CD4-positive, alpha-beta memory T cell (primary cell): ENCODE measurements around the gene TESK1. TPM values are rescaled to one million over a fixed set of nuclear protein-coding genes. Genes with fewer than 3 reads are reported as not detected.

Source experiments
- CTCF ChIA-PET: fragments of 350-600 bp; sonication (Branson Sonifier 250); formaldehyde crosslinking; loops from one replicate; lab custom pipeline; 2021; ENCODE audit warnings: inconsistent platforms; ENCODE audit not compliant: partially characterized antibody; lab: Charles Lee
- POLR2A ChIA-PET: fragments of 350-600 bp; sonication (Branson Sonifier 250); formaldehyde crosslinking; loops from one replicate; lab custom pipeline; 2021; ENCODE audit not compliant: partially characterized antibody; lab: Charles Lee
- DNase-seq, 5 donors: peaks; one replicate each; pipeline versions ENCODE4 v3.0.0 to v3.0.0-alpha.2; 2020 to 2022; ENCODE audit warnings: mixed read lengths in 1 of 5
- H3K27ac ChIP-seq: one replicate; pipeline ENCODE4 v1.7.0; 2013; ENCODE audit warnings: low read depth, low read length
- H3K27me3 ChIP-seq: 2 replicates; pipeline ENCODE4 v1.7.0; 2013; ENCODE audit warnings: mild to moderate bottlenecking, low read length, moderate library complexity; ENCODE audit not compliant: insufficient read depth
- H3K36me3 ChIP-seq: 2 replicates; pipeline ENCODE4 v1.7.0; 2013; ENCODE audit warnings: mild to moderate bottlenecking, low read length, moderate library complexity; ENCODE audit not compliant: insufficient read depth
- H3K4me1 ChIP-seq: 2 replicates; pipeline ENCODE4 v1.7.0; 2013; ENCODE audit warnings: mild to moderate bottlenecking, low read length, moderate library complexity; ENCODE audit not compliant: insufficient read depth
- H3K4me3 ChIP-seq, 2 donors: one replicate each; pipeline ENCODE4 v1.7.0; 2013; ENCODE audit warnings: low read length in 2 of 2, mild to moderate bottlenecking in 1 of 2
- H3K9me3 ChIP-seq, 2 donors: one replicate each; pipeline ENCODE4 v1.7.0; 2013; ENCODE audit warnings: low read length in 2 of 2, control low read depth in 1 of 2; ENCODE audit not compliant: control insufficient read depth in 1 of 2
- H3K27ac Mint-ChIP-seq, 7 donors: one replicate each; pipeline ENCODE4 v1.8.0; 2020 to 2021; ENCODE audit warnings: mixed read lengths in 7 of 7, mild to moderate bottlenecking in 6 of 7, inconsistent platforms in 3 of 7, moderate library complexity in 3 of 7
- H3K27me3 Mint-ChIP-seq, 2 donors: one replicate each; pipeline ENCODE4 v1.8.0; 2020 to 2021; ENCODE audit warnings: mixed read lengths in 2 of 2
- H3K36me3 Mint-ChIP-seq, 2 donors: one replicate each; pipeline ENCODE4 v1.8.0; 2020 to 2021; ENCODE audit warnings: mixed read lengths in 2 of 2, inconsistent platforms in 1 of 2, mild to moderate bottlenecking in 1 of 2
- H3K4me1 Mint-ChIP-seq, 4 donors: one replicate each; pipeline ENCODE4 v1.8.0; 2020 to 2021; ENCODE audit warnings: mixed read lengths in 4 of 4, mild to moderate bottlenecking in 1 of 4
- H3K4me3 Mint-ChIP-seq, 8 donors: one replicate each; pipeline ENCODE4 v1.8.0; 2020 to 2021; ENCODE audit warnings: mixed read lengths in 8 of 8, mild to moderate bottlenecking in 7 of 8, moderate library complexity in 6 of 8, inconsistent platforms in 3 of 8
- H3K9me3 Mint-ChIP-seq, 8 donors: one replicate each; pipeline ENCODE4 v1.8.0; 2020 to 2021; ENCODE audit warnings: mixed read lengths in 8 of 8, mild to moderate bottlenecking in 5 of 8, inconsistent platforms in 3 of 8, moderate library complexity in 1 of 8
- intact Hi-C: fragments of 100-400 bp; cut with micrococcal nuclease; formaldehyde crosslinking; loops from one replicate; pipeline ENCODE4 v1.15.1; 2023
- polyA plus RNA-seq, 2 donors: library from polyadenylated mRNA; unstranded; fragments of 300-500 nt; fragmentation: Illumina TruSeq; gene quantifications; one replicate each; pipeline ENCODE4 v1.2.3, GENCODE V29; 2021
- total RNA-seq, 2 experiments: library from RNA; stranded (reverse); gene quantifications; one replicate each; pipeline ENCODE4 v1.2.3, GENCODE V29; 2021

Gene TESK1
- total and polyA plus RNA-seq, 4 experiments from 2014 or later, result 3.3 to 53.5 (median 33.0) TPM

GRCh38 chr9:35649431-35650340 lies 44.6 kb downstream of the TESK1 start:
- Mint-ChIP-seq H3K4me3 (peak overlapping the region; percentile 93 to 98 (median 94)), H3K4me1 (peaks cover 29 to 79% (median 49%) of the 10 kb centered on the region in 4 donors), H3K27me3 (no peaks in the 10 kb centered on the region), H3K9me3 (no peaks in the 10 kb centered on the region), H3K27ac (peak overlapping the region; percentile 89 to 99 (median 96)), H3K36me3 (peaks cover 5 to 25% of the 10 kb centered on the region in 2 donors)
- Histone ChIP-seq H3K4me3 (peak overlapping the region; percentile 78 to 94), H3K27me3 (no peaks in the 10 kb centered on the region), H3K9me3 (no peaks in the 10 kb centered on the region), H3K36me3 (no peaks in the 10 kb centered on the region), H3K4me1 (peaks cover 65% of the 10 kb centered on the region), H3K27ac (peak overlapping the region; percentile 88)
- ChIA-PET CTCF (interaction anchor here (0.8 to 19.4 kb wide), 10 partner anchors 14 to 452 kb away, joined by 3 to 260 read pairs (median 34); partner anchors contain the start of genes ARHGEF39, CCDC107, CREB3 and RMRP), POLR2A (interaction anchor here (0.7 to 10.7 kb wide), 14 partner anchors 9 to 538 kb away, joined by 3 to 420 read pairs (median 8); partner anchors contain the start of genes ARHGEF39, CCDC107, CD72 and CREB3)
- intact Hi-C loops, result loop anchor here (5.0 kb wide), 1 partner anchor 532 kb away; the partner anchor contains the start of gene ATOSB
- peak; percentile 32 to 66 (median 52) for DNase-seq

- POLR2A ChIA-PET, result interaction anchor here (1.2 to 10.7 kb wide), 11 partner anchors 10 to 539 kb away, joined by 3 to 420 read pairs (median 27); partner anchors contain the start of genes ARHGEF39, CCDC107, CD72 and CREB3
- H3K4me3 Mint-ChIP-seq, result peak within 1 kb of the TSS; percentile 93 to 98 (median 94)
- Histone ChIP-seq H3K27me3 (no peaks in the 10 kb centered on the region), H3K4me1 (peaks cover 56% of the 10 kb centered on the region), H3K36me3 (no peaks in the 10 kb centered on the region), H3K27ac (peak within 1 kb of the TSS; percentile 88), H3K9me3 (no peaks in the 10 kb centered on the region), H3K4me3 (peak within 1 kb of the TSS; percentile 78 to 94)
- peak within 1 kb of the TSS; percentile 89 to 99 (median 96) for H3K27ac Mint-ChIP-seq
- CTCF ChIA-PET, result interaction anchor here (0.8 to 19.4 kb wide), 8 partner anchors 13 to 451 kb away, joined by 3 to 260 read pairs (median 41); partner anchors contain the start of genes ARHGEF39, CCDC107, CREB3 and RMRP
- H3K4me1 Mint-ChIP-seq, result peaks cover 31 to 79% (median 49%) of the 10 kb centered on the region in 4 donors
- H3K36me3 Mint-ChIP-seq, result peaks cover 5 to 25% of the 10 kb centered on the region in 2 donors
- no peaks in the 10 kb centered on the region for H3K9me3 Mint-ChIP-seq
- intact Hi-C loops, result no loop called here
- DNase-seq, result peak; percentile 35 to 59 (median 41)
- H3K27me3 Mint-ChIP-seq, result no peaks in the 10 kb centered on the region
These were observed 45.5 kb downstream of the TESK1 start, which contains the start of gene SIT1 for GRCh38 chr9:35650341-35651158. SIT1 (minus strand) TSS chr9:35650931; CDS start chr9:35650853, 78 bp downstream.

GRCh38 chr9:35651956-35652828 lies 47.1 kb downstream of the TESK1 start:
- H3K27ac Mint-ChIP-seq, result peak overlapping the region; percentile 78 to 99 (median 96)
- Histone ChIP-seq H3K4me3 (no peak overlapping the region), H3K27me3 (no peaks in the 10 kb centered on the region), H3K9me3 (no peaks in the 10 kb centered on the region), H3K27ac (peak overlapping the region; percentile 29), H3K4me1 (peaks cover 59% of the 10 kb centered on the region), H3K36me3 (no peaks in the 10 kb centered on the region)
- ChIA-PET POLR2A (interaction anchor here (2.0 to 10.7 kb wide), 5 partner anchors 8 to 48 kb away, joined by 4 to 420 read pairs (median 148); partner anchors contain the start of genes ARHGEF39, CCDC107, CD72 and RMRP), CTCF (interaction anchor here (7.9 to 19.4 kb wide), 4 partner anchors 11 to 78 kb away, joined by 145 to 260 read pairs (median 197); partner anchors contain the start of genes ARHGEF39, CCDC107, CD72 and CREB3)
- no peaks in the 10 kb centered on the region for H3K27me3 Mint-ChIP-seq
- peaks cover 41 to 79% (median 57%) of the 10 kb centered on the region in 4 donors for H3K4me1 Mint-ChIP-seq
- intact Hi-C loops, result no loop called here
- H3K9me3 Mint-ChIP-seq, result peaks cover 0 to 2% (median 0%) of the 10 kb centered on the region in 8 donors
- peaks cover 5 to 20% of the 10 kb centered on the region in 2 donors for H3K36me3 Mint-ChIP-seq
- DNase-seq, result no peak
- H3K4me3 Mint-ChIP-seq, result peak overlapping the region; percentile 63 to 98 (median 93)

- Mint-ChIP-seq H3K4me1 (peaks cover 38 to 79% (median 56%) of the 10 kb centered on the region in 4 donors), H3K27me3 (peaks cover under 1 to 2% of the 10 kb centered on the region in 2 donors), H3K4me3 (no peak overlapping the region), H3K36me3 (peaks cover 5 to 23% of the 10 kb centered on the region in 2 donors), H3K27ac (peak overlapping the region in 5 of 7 donors; percentile 51 to 89 (median 53)), H3K9me3 (peaks cover 0 to 6% (median 2%) of the 10 kb centered on the region in 8 donors)
- no peaks in the 10 kb centered on the region for H3K9me3 ChIP-seq
- no peak overlapping the region for H3K27ac ChIP-seq
- intact Hi-C loops, result no loop called here
- ChIA-PET CTCF (interaction anchor here (10.7 to 19.4 kb wide), 3 partner anchors 10 to 77 kb away, joined by 145 to 260 read pairs (median 249); partner anchors contain the start of genes ARHGEF39, CCDC107, CD72 and CREB3), POLR2A (interaction anchor here (2.0 to 9.7 kb wide), 2 partner anchors 12 to 40 kb away, joined by 4 to 159 read pairs; partner anchors contain the start of genes ARHGEF39 and TPM2)
- H3K27me3 ChIP-seq, result no peaks in the 10 kb centered on the region
- H3K4me1 ChIP-seq, result peaks cover 59% of the 10 kb centered on the region
- no peak overlapping the region for H3K4me3 ChIP-seq
- H3K36me3 ChIP-seq, result no peaks in the 10 kb centered on the region
- DNase-seq, result no peak
These were observed 47.8 kb downstream of the TESK1 start for GRCh38 chr9:35652829-35653209.

- ChIA-PET CTCF (interaction anchor here (2.1 to 19.4 kb wide), 4 partner anchors 38 to 76 kb away, joined by 7 to 339 read pairs (median 197); partner anchors contain the start of genes CD72, CREB3, TLN1 and TPM2), POLR2A (interaction anchor here (2.0 kb wide), 1 partner anchor 11 kb away, joined by 4 read pairs; the partner anchor contains the start of gene ARHGEF39)
- no peak for DNase-seq
- H3K4me1 Mint-ChIP-seq, result peaks cover 32 to 79% (median 49%) of the 10 kb centered on the region in 4 donors
- Histone ChIP-seq H3K4me3 (no peak overlapping the region), H3K36me3 (no peaks in the 10 kb centered on the region), H3K4me1 (peaks cover 52% of the 10 kb centered on the region), H3K9me3 (no peaks in the 10 kb centered on the region), H3K27me3 (no peaks in the 10 kb centered on the region), H3K27ac (no peak overlapping the region)
- peaks cover 2 to 20% of the 10 kb centered on the region in 2 donors for H3K36me3 Mint-ChIP-seq
- H3K27ac Mint-ChIP-seq, result peak overlapping the region in 6 of 7 donors; percentile 22 to 100 (median 76)
- peaks cover 2 to 4% of the 10 kb centered on the region in 2 donors for H3K27me3 Mint-ChIP-seq
- H3K9me3 Mint-ChIP-seq, result peaks cover 0 to 8% (median 4%) of the 10 kb centered on the region in 8 donors
- H3K4me3 Mint-ChIP-seq, result no peak overlapping the region
- intact Hi-C loops, result no loop called here
These were observed 48.5 kb downstream of the TESK1 start for GRCh38 chr9:35653611-35654010.
